ENCODE measurements around the gene RHEB. TPM values are rescaled to one million over a fixed set of nuclear protein-coding genes. Genes with fewer than 3 reads are reported as not detected.

Gene RHEB
- total RNA-seq, 1 experiment from 2014 or later, result 114 TPM

DNA sequence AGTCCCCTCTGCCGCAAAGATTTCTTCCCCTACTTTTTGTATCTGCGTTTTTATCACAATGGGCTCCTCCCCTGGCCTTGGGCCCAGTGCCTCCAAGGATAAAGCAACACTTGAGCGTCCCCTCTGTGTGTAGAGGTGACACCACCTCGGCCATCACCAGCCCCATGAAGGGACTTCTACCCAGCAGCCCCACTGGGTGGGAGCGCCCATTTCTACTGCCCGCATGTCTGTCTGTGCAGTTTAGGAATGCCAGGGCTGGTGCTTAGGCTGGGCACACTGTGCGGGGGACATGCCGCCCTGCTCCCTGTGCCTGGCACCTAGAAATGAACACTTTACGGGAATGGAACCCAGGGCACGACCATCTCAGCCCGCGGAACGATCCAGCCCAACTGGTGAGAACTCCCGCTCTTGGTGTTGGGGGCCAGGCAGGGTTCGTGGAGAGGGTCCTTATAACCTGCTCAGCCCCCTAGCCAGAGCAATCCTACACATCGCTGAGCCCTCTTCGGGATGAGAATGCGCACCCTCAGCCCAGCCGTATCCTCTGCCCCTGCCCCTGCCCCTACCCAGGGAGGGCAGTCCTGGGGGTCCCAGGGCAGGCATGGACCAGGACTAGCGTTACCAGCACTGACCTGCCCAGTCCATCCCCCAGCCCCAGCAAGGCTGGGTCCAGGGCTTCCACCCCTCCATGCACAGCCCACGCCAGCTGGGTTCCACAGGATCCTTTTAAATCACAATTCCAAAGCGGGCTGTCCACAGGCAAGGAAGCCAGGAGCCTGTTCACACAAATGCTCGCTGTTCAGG lies 92.6 kb downstream of the RHEB start:
- no peak overlapping the region for H2BK12ac ChIP-seq (ENCODE audit: insufficient read length, low read depth, low read length)
- no peaks in the 10 kb centered on the region for H4K20me1 ChIP-seq (ENCODE audit: control insufficient read depth, insufficient read depth, insufficient read length)
- Mint-ChIP-seq H3K36me3 (ENCODE audit: insufficient read depth in 1 of 3, low read depth in 3 of 3) (peaks cover 0 to 3% (median 0%) of the 10 kb centered on the region in 3 experiments; a peak in 2 of 7 replicates), H3K9me3 (peaks cover 3 to 6% of the 10 kb centered on the region in 2 experiments; a peak in 4 of 5 replicates), H3K4me1 (peaks cover 33 to 41% of the 10 kb centered on the region in 2 experiments), H3K27me3 (ENCODE audit: low read depth) (peaks cover 25% of the 10 kb centered on the region), H3K27ac (0 out of 7 replicates have a peak overlapping the region, but pooled peaks of 1 of the 3 experiments have one; percentile 80), H3K4me3 (no peak overlapping the region)
- no peak overlapping the region for H3T11ph ChIP-seq (ENCODE audit: low read length)
- H2BK20ac ChIP-seq (ENCODE audit: low read depth, low read length, poor library complexity, severe bottlenecking), result no peak overlapping the region
- H3K27ac ChIP-seq (ENCODE audit: insufficient read length, low read depth, low read length), result no peak overlapping the region
- H4K5ac ChIP-seq (ENCODE audit: insufficient read length, low read depth, low read length), result no peak overlapping the region
- no peak overlapping the region for H2AK5ac ChIP-seq (ENCODE audit: insufficient read length, low read length)
- H3K23me2 ChIP-seq (ENCODE audit: insufficient read length, low read depth, low read length, poor library complexity, severe bottlenecking), result no peaks in the 10 kb centered on the region
- H3K27me3 ChIP-seq (ENCODE audit: insufficient read depth, low read length), result no peaks in the 10 kb centered on the region
- no peak for DNase-seq
- no peaks in the 10 kb centered on the region for H3K79me2 ChIP-seq (ENCODE audit: insufficient read depth, low read length)
- H3K14ac ChIP-seq (ENCODE audit: insufficient read depth, low read length), result no peak overlapping the region
- no peaks in the 10 kb centered on the region for H3K9me3 ChIP-seq (ENCODE audit: control insufficient read depth, low read depth, low read length)
- no peak overlapping the region for H2AFZ ChIP-seq (ENCODE audit: low read length)
- TF ChIP-seq, protein P1, sequence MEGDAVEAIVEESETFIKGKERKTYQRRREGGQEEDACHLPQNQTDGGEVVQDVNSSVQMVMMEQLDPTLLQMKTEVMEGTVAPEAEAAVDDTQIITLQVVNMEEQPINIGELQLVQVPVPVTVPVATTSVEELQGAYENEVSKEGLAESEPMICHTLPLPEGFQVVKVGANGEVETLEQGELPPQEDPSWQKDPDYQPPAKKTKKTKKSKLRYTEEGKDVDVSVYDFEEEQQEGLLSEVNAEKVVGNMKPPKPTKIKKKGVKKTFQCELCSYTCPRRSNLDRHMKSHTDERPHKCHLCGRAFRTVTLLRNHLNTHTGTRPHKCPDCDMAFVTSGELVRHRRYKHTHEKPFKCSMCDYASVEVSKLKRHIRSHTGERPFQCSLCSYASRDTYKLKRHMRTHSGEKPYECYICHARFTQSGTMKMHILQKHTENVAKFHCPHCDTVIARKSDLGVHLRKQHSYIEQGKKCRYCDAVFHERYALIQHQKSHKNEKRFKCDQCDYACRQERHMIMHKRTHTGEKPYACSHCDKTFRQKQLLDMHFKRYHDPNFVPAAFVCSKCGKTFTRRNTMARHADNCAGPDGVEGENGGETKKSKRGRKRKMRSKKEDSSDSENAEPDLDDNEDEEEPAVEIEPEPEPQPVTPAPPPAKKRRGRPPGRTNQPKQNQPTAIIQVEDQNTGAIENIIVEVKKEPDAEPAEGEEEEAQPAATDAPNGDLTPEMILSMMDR (conservative IDR thresholded peaks at IDR 0.05), result no peak
- no peak overlapping the region for H4K8ac ChIP-seq (replicated peaks; ENCODE audit: insufficient read length, low read depth, low read length)
- no peak overlapping the region for H3K23ac ChIP-seq (ENCODE audit: insufficient read length, low read depth, low read length)
- no peak overlapping the region for H3K4ac ChIP-seq (ENCODE audit: low read depth, low read length)
- no peak overlapping the region for H3K18ac ChIP-seq (ENCODE audit: insufficient read length, low read depth, low read length)
- no peak overlapping the region for H4K91ac ChIP-seq (ENCODE audit: insufficient read length, low read depth, low read length)
- no peak overlapping the region; the same call in 1 of the 2 replicates for H2BK15ac ChIP-seq (ENCODE audit: low read depth, low read length)
- peaks cover 3% of the 10 kb centered on the region; the same call in 1 of the 2 replicates for H3K4me1 ChIP-seq (ENCODE audit: insufficient read depth, low read length)
- no peak overlapping the region for H3K4me2 ChIP-seq (ENCODE audit: insufficient read depth, insufficient read length, low read length)
- H2BK120ac ChIP-seq (ENCODE audit: low read depth, low read length, poor library complexity, severe bottlenecking), result no peak overlapping the region
- H3K9ac ChIP-seq (ENCODE audit: extremely low read depth, insufficient read length, low read length), result no peak overlapping the region
- no peaks in the 10 kb centered on the region for H3K79me1 ChIP-seq (ENCODE audit: insufficient read depth, low read depth, low read length, poor library complexity, severe bottlenecking)
- no peak overlapping the region for H3K56ac ChIP-seq (ENCODE audit: insufficient read length, low read depth, low read length)
- H2BK5ac ChIP-seq (ENCODE audit: insufficient read length, low read length), result no peak overlapping the region
- WGBS (ENCODE audit: extremely low coverage, insufficient read length, low lambda C conversion rate), result no CpG with 5 or more reads among the region's 23 CpGs

Measured in H9 (cell line).